ENCODE measurements around the gene PACC1. TPM values are rescaled to one million over a fixed set of nuclear protein-coding genes. Genes with fewer than 3 reads are reported as not detected.
A peak's percentile ranks its signal among the peaks of the same experiment; 100 is the strongest.
"Not testable (repeated sequence)": the region's sequence is repeated elsewhere in the genome, so short reads cannot be mapped to it uniquely, and the experiment has no call there.

The PACC1 gene
- polyA plus RNA-seq, 10 donors: 6.1 to 8.9 (median 7.9) TPM

DNA sequence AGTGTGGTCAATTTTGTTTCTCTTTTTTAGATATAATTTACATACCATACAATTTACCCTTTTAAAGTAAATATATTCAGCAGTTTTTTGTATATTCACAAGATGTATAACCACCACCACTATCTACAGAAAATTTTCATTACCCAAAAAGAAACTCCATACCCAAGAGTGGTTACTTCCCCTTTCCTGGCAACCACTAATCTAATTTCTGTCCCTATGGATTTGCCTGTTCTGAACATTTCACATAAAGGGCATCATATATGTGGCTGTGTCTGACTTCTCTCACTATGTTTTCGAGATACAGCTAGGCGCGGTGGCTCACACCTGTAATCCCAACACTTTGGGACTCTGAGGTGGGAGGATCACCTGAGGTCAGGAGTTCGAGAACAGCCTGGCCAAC is 13.6 kb downstream of the PACC1 start:
- DNase-seq: no peak

DNA sequence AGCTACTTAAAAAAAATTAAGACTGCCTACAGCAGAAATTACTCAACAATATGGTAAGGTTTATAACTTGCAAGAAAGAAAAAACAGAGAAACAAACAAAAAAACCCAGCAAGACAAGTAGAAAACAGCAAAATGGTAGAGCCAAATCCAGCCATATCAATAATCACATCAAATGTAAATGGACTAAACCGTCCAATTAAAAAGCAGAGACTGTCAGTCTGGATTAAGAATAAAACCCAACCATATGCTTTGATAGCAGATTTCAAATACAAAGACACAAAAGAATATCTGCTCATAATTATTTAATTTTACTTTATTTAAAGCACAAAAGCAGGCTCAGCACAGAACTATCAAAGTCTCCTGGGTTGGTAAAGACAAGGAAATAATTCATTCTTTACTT is 17.5 kb downstream of the PACC1 start:
- DNase-seq: no peak

DNA sequence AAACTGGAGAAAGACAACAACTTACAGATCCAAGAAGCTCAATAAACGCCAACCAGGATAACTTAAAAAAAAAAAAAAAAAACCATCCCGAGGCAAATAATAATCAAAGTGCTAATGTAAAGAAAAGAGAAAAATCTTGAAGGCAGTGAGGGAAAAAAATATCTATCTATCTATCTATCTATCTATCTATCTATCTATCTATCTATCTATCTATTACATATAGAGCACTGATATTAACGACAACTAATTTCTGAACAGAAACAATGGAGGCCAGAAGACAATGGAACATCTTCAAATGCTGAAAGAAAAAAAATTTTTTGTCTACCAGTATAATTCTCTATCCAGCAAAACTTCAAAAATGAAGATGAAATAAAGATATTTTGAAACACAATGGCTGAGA is 18.0 kb downstream of the PACC1 start:
- DNase-seq: no peak

DNA sequence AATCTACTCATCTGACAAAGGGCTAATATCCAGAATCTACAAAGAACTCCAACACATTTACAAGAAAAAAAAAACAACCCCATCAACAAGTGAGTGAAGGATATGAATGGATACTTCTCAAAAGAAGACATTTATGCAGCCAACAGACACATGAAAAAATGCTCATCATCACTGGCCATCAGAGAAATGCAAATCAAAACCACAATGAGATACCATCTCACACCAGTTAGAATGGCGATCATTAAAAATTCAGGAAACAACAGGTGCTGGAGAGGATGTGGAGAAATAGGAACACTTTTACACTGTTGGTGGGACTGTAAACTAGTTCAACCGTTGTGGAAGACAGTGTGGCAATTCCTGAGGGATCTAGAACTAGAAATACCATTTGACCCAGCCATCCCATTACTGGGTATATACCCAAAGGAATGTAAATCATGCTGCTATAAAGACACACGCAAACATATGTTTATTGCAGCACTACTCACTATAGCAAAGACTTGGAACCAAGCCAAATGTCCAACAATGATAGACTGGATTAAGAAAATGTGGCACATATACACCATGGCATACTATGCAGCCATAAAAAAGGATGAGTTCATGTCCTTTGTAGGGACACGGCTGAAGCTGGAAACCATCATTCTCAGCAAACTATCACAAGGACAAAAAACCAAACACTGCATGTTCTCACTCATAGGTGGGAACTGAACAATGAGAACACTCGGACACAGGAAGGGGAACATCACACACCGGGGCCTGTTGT is 18.8 kb downstream of the PACC1 start:
- DNase-seq: not testable (repeated sequence)

DNA sequence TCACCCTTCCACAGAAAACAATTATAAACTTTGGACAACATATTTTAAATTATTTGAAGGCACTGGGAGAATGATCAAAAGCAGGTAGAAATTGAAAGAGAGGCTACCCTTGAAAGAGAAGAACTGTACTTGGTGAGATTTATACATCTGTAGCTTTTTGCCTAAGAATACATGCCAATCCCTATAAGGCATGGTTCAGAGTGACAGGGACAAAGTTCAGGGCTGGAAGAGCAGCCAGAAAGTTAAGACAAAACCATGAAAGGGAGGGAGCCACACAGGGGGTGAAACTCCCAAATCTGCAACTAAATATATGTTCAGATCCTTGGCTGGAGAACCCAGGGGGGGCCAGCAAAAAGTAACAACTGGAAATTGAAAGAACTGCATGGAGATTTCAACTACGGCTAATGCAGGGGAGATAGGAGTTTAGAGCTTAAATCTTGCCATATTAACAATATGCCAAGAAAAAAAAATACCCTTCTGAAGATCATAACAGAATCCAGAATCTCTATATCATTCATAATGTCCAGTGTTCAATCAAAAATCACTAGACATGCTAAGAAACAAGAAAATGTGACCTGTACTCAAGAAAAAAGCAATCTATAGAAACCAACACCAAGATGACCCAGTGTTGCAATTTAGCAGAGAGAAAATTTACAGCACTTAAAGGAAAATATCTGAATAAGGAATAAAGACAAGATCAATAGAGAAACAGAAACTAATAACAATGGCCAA is 25.5 kb downstream of the PACC1 start:
- DNase-seq: no peak

DNA sequence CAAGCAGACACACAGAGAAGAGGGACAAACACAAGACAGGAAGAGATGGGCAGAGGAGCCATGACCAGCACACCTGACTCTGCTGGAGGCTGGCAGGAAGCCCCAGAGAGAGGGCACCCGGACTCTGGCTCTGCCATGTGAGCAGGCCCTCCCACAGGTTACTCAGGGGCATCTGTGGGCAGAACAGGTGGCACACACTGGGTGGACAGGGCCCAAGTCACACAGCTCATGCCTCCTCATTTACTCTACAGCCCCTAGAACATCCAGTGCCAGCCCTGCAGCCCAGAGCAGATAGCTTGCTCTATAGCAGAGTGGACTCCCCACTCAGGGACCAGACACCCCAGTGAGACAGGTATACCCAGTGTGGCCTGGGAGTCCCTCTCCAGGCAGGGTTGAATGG is 28.7 kb downstream of the PACC1 start:
- no peak for DNase-seq

DNA sequence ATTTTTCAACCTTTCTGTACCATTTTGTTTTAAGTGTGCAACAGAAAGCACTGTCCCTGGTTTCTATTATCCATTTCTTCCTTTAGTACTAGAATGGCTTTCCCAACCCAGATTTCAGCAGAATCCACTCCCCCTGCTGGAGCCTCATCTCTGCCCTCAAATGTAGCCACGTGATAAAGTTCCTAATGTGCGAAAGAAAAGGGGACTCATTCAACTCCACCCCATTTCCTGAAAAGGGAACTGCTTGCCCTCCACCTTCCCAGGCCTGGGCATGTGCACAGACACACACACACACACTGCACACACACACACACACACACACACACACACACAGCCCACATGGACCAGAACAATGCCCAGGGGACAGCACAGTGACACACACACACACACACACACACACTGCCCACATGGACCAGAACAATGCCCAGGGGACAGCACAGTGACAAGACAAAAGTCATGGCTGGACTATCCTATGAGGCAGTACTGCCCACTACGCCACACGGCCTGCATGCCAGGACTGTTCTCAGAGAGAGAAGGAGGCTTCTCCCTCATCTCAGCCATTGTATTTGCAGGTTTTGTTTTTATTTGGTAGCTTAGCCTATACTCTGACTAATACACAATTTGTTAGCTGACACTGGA is 33.2 kb downstream of the PACC1 start:
- DNase-seq: no peak

DNA sequence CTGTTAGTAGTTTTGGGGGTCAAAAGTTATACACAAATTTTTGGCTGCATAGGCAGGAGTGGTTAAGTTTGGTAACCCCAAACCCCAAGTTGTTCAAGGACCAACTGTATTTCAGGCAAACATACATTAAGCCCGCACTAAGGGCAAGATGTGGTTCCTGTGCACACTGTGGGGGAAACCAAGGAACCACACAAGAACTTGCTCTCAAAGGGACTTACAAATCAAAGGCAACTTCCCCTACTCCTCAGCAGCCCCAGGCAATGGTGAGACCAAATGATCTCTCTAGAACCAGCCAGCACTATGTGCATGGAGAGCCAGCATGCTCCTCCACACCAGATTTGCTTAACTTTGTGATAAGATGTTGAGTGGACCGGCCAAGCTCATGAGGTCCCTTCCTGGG is 35.3 kb downstream of the PACC1 start:
- no peak for DNase-seq

DNA sequence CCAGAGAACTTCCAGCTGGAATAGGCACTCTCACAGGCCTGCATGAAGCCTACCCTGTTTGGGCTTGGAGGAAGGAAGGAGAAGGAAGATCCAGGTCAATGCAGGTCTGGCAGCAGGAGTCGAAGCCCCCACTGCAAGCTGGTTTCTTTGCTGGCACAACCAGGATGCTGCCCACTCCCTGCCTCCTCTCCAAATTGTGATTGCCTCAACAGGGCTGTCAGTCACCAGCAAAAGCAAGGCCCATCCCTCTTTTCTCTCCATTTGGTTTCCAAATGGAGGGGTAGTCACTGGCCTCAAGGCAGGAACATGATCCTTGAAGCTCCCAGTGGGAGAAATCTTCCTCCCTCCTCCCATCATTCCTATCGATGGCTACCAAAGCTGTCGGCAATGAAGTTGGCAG is 37.0 kb downstream of the PACC1 start:
- DNase-seq: no peak

DNA sequence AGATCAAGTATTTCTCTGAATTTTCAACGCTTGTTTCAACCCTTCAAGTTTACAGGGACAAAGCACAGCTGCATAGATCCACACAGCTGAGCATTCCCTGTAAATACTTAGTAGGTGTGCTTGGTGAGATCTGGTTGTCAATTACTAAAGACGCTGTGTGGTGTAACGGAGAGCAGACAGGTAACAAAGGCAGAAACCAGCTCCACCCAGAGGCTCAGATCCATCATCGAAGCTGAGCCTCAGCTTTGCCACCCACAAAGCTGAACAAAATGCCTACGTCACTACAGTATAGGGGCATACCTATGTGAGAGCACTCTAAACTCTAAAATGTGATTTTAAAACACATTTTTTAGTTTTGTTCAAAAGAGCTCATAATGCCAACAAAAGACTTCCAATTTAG is 38.7 kb downstream of the PACC1 start:
- DNase-seq: no peak

DNA sequence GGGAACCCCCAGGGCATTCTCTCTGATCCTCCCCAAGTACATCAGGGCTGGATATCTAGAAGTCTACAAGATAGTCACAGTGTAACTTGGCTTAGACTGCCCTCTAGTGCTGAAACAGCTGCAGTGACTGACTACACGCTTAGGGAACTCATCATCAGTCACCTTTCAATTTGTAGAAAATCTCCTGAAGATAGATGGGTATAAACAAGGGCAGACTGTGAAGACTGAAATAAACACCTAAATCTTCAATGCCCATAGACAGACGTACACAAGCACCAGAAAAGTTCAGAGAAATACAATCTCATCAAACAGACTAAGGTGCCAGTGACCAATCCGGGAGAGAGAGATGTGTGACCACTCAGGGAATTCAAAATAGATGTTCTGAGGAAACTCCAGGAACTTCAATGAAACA is 46.6 kb downstream of the PACC1 start:
- peak; percentile 26 to 49 (median 33) for DNase-seq

DNA sequence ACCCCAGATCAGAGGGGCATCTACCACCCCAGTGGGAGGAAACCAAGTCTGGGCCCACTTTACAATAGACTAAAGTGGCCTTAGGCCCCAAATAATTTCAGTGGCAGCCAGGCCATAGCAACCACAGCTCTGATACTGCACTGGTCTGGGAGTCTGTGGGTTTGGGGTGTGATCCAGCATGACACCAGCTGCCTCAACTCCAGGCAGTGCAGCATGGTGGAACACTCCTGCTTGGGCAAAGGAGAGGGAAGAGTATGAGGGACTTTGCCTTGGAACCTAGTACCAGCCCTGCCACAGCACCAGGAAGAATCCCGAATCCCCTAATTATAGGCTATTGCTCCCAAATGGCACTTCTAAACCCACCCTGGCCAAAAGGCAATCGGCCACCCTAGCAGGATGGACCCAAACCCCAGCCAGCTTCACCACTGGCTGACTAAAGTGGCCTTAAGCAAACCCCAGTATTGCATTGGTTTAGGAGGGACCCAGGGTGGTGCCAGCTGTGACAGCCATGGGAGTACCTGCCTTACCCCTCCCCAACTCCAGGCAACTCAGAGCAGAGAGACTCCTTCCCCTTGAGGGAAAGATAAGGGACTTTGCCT is 47.1 kb downstream of the PACC1 start:
- DNase-seq: no peak

DNA sequence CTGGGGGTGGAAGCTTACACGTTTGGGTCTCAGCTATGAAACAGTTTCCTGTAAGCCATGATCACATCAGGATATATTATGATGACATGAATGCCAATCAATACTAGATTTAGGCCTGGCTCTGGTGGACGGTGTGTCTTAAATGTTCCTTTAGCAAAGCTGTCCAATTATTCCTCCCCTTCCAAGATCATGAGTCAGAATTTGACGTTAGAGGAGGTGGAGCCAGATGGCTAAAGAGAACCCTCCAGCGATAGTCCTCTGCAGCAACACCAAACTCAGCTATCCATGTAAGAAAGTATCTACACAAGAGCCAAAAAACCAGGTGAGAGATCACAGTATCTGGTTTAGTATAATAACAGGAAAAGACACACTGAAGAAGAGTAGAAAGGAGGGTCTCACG is 47.8 kb downstream of the PACC1 start:
- no peak for DNase-seq

DNA sequence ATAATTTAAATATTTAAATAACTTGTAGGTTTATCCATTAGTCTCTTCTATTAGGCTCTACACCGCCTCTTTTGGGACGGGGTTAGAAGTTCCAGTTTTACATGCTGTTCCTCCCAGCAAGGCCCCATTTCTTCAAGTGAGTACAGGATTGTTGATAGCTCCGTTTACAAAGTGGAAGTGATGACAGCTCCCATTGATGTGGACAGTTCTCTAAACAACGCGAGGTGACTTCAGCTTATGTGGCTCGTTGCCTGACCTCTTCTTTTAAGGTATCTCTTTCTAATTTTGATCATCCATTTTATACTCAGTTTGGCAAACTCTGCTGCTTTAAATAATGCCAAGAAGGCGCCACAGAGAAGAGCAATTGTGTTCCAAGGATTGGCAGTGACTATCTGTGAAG is 49.7 kb downstream of the PACC1 start:
- DNase-seq: no peak

DNA sequence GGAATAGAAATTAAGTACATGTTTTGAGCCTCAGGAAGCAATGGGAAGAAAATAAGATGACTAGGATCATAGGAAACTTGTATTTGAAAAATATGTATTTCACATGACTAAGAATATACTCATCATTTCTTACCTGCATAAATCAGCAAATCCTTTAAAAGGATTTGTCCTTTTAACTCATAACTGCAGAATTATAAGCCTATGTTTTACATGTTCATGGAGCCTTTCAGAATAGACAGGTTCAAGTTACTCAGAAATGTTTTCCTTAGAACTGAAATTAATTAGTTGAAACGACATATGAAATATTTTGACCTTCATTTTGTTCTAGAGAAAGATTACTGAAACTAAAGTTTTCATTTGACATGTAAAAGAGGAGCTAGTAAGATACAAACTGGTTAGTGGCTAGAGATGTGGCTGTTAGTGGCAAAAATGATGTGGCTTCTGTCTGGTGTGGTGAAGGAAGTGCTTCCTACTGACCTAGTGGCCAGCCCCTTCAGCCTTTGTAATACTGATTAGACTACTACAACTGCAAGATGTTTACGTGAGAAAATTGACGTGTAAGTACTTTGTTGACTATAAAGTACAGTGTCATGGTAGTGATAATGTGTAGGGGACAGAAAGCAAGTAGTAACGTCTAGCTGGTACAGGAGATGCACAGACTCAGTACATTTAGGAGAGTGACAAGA is 54.7 kb downstream of the PACC1 start:
- no peak for DNase-seq

DNA sequence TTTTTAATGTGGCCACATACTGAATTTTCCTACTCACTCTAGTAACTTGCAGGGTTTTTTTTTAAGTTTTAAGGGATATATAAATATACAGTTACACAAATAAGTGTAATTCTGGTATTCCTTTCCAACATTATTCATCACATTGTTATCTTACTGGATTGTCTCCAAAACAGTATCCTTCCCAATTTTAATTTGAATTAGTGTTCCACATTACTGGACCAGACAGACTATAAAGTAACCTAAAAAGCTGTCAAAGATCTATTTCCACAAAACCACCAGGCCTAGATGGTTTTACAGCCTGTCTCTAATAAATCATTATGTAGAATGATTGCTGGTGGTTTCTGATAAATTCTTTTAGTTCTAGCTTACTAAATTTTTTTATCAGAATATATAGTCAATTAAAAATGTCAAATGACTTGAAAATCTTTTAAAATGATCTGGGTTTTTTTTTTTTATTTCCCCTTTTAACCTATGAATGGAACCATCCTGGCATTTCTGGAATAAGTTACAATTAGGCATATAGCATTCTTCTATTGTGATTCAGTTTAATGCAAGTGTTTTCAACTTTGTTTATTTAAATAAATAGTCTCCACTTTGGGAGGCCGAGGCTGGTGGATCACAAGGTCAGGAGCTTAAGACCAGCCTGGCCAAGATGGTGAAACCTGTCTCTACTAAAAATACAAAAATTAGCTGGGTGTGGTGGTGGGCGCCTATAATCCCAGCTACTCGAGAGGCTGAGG is 59.3 kb downstream of the PACC1 start:
- peak in 1 of 3 donors; percentile 9 for DNase-seq

DNA sequence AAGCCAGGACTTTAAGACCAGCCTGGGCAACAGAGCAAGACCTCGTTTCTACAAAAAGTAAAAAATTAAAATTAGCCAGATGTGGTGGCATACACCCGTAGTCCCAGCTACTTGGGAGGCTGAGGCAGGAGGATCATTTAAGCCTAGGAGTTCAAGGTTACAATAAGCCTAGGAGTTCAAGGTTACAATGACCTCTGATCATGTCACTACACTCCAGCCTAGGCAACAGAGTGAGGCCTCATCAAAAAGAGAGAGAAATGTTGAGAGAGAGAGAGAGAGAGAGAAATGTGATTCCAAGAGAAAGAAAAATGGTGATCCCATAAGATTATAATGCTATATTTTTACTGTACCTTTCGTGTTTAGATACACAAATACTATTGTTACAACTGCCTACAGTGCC is 60.2 kb downstream of the PACC1 start:
- DNase-seq: no peak

DNA sequence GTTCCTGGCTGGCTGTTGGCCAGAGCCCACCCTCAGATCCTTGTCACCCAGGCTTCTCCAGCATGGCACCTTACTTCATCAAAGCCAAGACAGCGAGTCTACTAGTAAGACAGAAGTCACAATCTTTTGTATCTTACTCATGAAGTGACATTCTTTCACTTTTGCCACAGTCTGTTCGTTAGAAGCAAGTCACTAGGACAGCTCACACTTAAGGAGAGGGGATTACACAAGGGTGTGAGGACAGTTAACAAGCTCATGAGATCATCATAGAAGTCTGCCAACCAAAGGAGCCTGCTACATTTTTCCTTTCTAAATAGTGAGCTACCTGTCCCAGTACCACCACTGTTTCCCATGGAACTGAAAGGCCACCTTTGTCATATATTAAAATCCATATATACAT is 61.5 kb downstream of the PACC1 start:
- no peak for DNase-seq

DNA sequence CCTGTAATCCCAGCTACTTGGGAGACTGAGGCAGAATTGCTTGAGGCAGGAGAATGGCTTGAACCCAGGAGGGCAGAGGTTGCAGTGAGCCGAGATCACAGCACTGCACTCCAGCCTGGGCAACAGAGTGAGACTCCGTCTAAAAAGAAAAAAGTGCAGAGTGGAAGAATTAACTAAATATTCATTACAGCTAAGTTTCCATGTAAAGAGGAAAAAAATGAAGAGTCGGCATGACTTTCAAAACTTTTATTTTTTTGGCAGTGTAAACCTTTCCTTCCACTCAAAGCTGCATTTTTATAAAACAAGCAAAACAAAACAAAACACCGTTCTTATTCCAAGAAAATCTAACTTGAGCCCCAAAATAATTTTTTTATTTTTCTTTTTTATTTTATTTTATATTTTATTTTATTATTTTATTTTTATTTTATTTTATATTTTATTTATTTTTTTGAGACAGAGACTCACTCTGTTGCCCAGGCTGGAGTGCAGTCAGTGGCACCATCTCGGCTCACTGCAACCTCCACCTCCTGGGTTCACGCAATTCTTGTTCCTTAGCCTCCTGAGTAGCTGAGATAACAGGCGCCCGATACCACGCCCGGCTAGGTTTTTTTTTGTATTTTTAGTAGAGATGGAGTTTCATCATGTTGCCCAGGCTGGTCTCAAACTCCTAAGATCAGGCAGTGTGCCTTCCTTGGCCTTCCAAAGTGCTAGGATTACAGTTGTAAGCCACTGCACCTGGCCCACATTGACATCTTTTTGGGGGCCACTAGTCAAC is 62.9 kb downstream of the PACC1 start:
- no peak for DNase-seq

DNA sequence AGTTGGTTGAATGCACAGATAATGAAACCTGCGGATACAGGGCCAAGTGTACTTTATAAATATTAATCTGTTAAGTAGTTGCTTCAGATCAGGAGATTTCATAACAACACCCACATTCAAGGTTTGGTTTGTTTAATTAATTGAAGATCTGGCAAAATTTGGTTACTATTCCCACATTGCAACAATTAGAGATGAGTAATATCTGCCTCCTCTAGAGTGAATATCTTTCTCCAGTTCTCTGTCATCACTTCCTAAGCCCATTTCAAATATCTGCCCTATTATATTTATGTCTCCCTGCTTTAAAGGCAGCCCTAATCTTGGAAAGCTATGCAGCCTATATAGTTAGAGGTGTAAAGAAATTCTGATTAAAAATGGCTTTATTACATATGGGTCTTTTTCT is 68.1 kb downstream of the PACC1 start:
- no peak for DNase-seq

DNA sequence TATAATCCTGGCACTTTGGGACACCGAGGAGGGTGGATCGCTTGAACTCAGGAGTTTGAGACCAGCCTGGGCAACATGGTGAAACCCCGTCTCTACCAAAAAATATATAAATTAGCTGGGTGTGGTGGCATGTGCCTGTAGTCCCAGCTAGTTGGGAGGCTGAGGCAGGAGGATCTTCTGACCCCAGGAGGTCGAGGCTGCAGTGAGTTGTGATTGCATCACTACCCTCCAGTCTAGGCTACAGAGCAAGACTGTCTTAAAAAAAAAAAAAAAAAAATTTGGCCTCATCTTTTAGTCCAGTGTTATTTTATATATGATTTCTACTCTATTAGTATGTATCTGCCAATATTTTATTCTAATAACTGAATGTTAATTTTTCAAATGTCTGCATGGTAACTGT is 69.8 kb downstream of the PACC1 start:
- DNase-seq: no peak
